H1 (cell line): ENCODE measurements around the gene RBM6. TPM values are rescaled to one million over a fixed set of nuclear protein-coding genes. Genes with fewer than 3 reads are reported as not detected.

Experiments used
- CTCF ChIA-PET: fragments of 300-600 bp; sonication (Branson Sonifier 250); formaldehyde crosslinking; loops from one replicate; lab custom pipeline; 2021; ENCODE audit not compliant: partially characterized antibody; lab: Charles Lee
- POLR2A ChIA-PET: fragments of 300-600 bp; sonication (Branson Sonifier 250); formaldehyde crosslinking; loops from one replicate; lab custom pipeline; 2021; ENCODE audit warnings: inconsistent platforms; ENCODE audit not compliant: partially characterized antibody; lab: Charles Lee
- DNase-seq, 2 experiments: peaks; one replicate each; pipeline versions ENCODE4 v3.0.0 to v3.0.0-alpha.2; 2010 to 2022; ENCODE audit warnings: low spot score in 2 of 2, low read depth in 1 of 2, mixed read lengths in 1 of 2
- FAIRE-seq: peaks from 2 replicates; lab custom pipeline; 2011; peaks lifted over from hg19 to GRCh38; lab: Jason Lieb, UNC
- H2AFZ ChIP-seq: 2 replicates; pipeline ENCODE4 v1.8.1; 2012; ENCODE audit warnings: low read length, inconsistent platforms
- H2AK5ac ChIP-seq: 2 replicates; pipeline ENCODE4 v1.6.1; 2013; ENCODE audit warnings: low read depth, low read length
- H2BK120ac ChIP-seq: replicated peaks from 2 replicates; pipeline ENCODE3; 2013; ENCODE audit warnings: low read depth, low read length, inconsistent platforms
- H2BK12ac ChIP-seq: 2 replicates; pipeline ENCODE4 v1.6.1; 2013; ENCODE audit warnings: low read depth, low read length
- H2BK15ac ChIP-seq: 2 replicates; pipeline ENCODE4 v1.6.1; 2013; ENCODE audit warnings: low read length
- H2BK20ac ChIP-seq: 2 replicates; pipeline ENCODE4 v1.6.1; 2013; ENCODE audit warnings: low read length
- H2BK5ac ChIP-seq: 2 replicates; pipeline ENCODE4 v1.6.1; 2013; ENCODE audit warnings: low read depth, low read length
- H3K14ac ChIP-seq: 2 replicates; pipeline ENCODE4 v1.6.1; 2013; ENCODE audit warnings: inconsistent platforms; ENCODE audit not compliant: insufficient read length
- H3K18ac ChIP-seq: 2 replicates; pipeline ENCODE4 v1.6.1; 2013; ENCODE audit warnings: low read length; ENCODE audit errors: extremely low read depth
- H3K23ac ChIP-seq: 2 replicates; pipeline ENCODE4 v1.6.1; 2013; ENCODE audit warnings: inconsistent platforms; ENCODE audit not compliant: insufficient read length
- H3K23me2 ChIP-seq: 2 replicates; pipeline ENCODE4 v1.6.1; 2013; ENCODE audit warnings: low read depth, low read length
- H3K27ac ChIP-seq: 2 replicates; pipeline ENCODE4 v1.6.1; 2011; ENCODE audit warnings: low read depth, low read length, inconsistent platforms
- H3K27me3 ChIP-seq, 4 experiments: replicated peaks in 1 of 4; 1 replicate in 1 of 4; 2 replicates in 3 of 4; pipeline versions ENCODE4 v1.6.1 to v1.8.1; 2011 to 2013; ENCODE audit warnings: low read length in 3 of 4, mild to moderate bottlenecking in 3 of 4, inconsistent platforms in 2 of 4, mixed read lengths in 2 of 4, moderate library complexity in 1 of 4; ENCODE audit not compliant: control insufficient read depth in 3 of 4, insufficient read depth in 3 of 4; ENCODE audit errors: extremely low read depth in 1 of 4
- H3K36me3 ChIP-seq, 4 experiments: 2 replicates each; pipeline versions ENCODE4 v1.6.1 to v1.8.1; 2011 to 2013; ENCODE audit warnings: mild to moderate bottlenecking in 4 of 4, low read length in 3 of 4, moderate library complexity in 2 of 4, control low read depth in 1 of 4, inconsistent platforms in 1 of 4; ENCODE audit not compliant: insufficient read depth in 4 of 4, control insufficient read depth in 2 of 4
- H3K4ac ChIP-seq: replicated peaks from 2 replicates; pipeline ENCODE3; 2013; ENCODE audit warnings: low read length, low read depth, mixed read lengths, inconsistent platforms; ENCODE audit not compliant: insufficient read length
- H3K4me1 ChIP-seq, 4 experiments: replicated peaks in 1 of 4; 1 replicate in 1 of 4; 2 replicates in 3 of 4; pipeline versions ENCODE4 v1.6.1 to v1.8.1; 2011 to 2013; ENCODE audit warnings: low read length in 3 of 4, inconsistent platforms in 2 of 4, mixed read lengths in 1 of 4; ENCODE audit not compliant: insufficient read depth in 4 of 4, control insufficient read depth in 3 of 4
- H3K4me2 ChIP-seq, 2 experiments: 2 replicates each; pipeline versions ENCODE4 v1.6.1 to v1.8.1; 2011 to 2013; ENCODE audit warnings: low read depth in 2 of 2, low read length in 2 of 2, control low read depth in 1 of 2, inconsistent platforms in 1 of 2, mild to moderate bottlenecking in 1 of 2; ENCODE audit not compliant: insufficient read depth in 1 of 2
- H3K4me3 ChIP-seq, 4 experiments: fragments of 200-600, 300-600 bp in 1 of 4; sonication (generic), shearing (Covaris generic), sonication (Bioruptor Twin) in 1 of 4; 2 replicates each; pipeline versions ENCODE4 v1.5.1 to v1.8.1; 2011 to 2016; ENCODE audit warnings: low read length in 4 of 4, low read depth in 3 of 4, control low read depth in 2 of 4, inconsistent platforms in 2 of 4, mild to moderate bottlenecking in 2 of 4, mixed read lengths in 1 of 4, moderate library complexity in 1 of 4; ENCODE audit not compliant: insufficient read depth in 2 of 4; ENCODE audit errors: extremely low read depth in 1 of 4
- H3K56ac ChIP-seq: replicated peaks from 2 replicates; pipeline ENCODE3; 2013; ENCODE audit warnings: low read depth, mild to moderate bottlenecking, mixed read lengths, low read length, inconsistent platforms; ENCODE audit not compliant: insufficient read length
- H3K79me1 ChIP-seq: 2 replicates; pipeline ENCODE4 v1.6.1; 2013; ENCODE audit warnings: low read depth, low read length, control low read depth
- H3K79me2 ChIP-seq, 2 experiments: 2 replicates each; pipeline versions ENCODE4 v1.6.1 to v1.8.1; 2012 to 2013; ENCODE audit warnings: low read length in 2 of 2, mild to moderate bottlenecking in 2 of 2, inconsistent platforms in 1 of 2; ENCODE audit not compliant: insufficient read depth in 2 of 2, control insufficient read depth in 1 of 2
- H3K9ac ChIP-seq, 4 experiments: replicated peaks in 1 of 4; 1 replicate in 1 of 4; 2 replicates in 3 of 4; pipeline versions ENCODE4 v1.6.1 to v1.8.1; 2011 to 2013; ENCODE audit warnings: low read depth in 3 of 4, low read length in 3 of 4, control low read depth in 2 of 4, mild to moderate bottlenecking in 2 of 4, moderate library complexity in 2 of 4, inconsistent platforms in 1 of 4; ENCODE audit errors: extremely low read depth in 1 of 4
- H3K9me3 ChIP-seq, 2 experiments: 2 replicates each; pipeline versions ENCODE4 v1.6.1 to v1.8.1; 2012 to 2013; ENCODE audit warnings: mild to moderate bottlenecking in 2 of 2, moderate library complexity in 2 of 2, control low read depth in 1 of 2, inconsistent platforms in 1 of 2, low read depth in 1 of 2, low read length in 1 of 2, mixed read lengths in 1 of 2; ENCODE audit not compliant: insufficient read depth in 2 of 2
- H4K20me1 ChIP-seq, 2 experiments: replicated peaks in 1 of 2; 2 replicates each; pipeline versions ENCODE3 to v1.8.1; 2011 to 2013; ENCODE audit warnings: inconsistent platforms in 2 of 2, low read length in 2 of 2, mild to moderate bottlenecking in 1 of 2; ENCODE audit not compliant: insufficient read depth in 2 of 2, control insufficient read depth in 1 of 2
- H4K5ac ChIP-seq: 2 replicates; pipeline ENCODE4 v1.6.1; 2013; ENCODE audit warnings: low read length, low read depth, mixed read lengths, inconsistent platforms; ENCODE audit not compliant: insufficient read length
- H4K8ac ChIP-seq: 2 replicates; pipeline ENCODE4 v1.8.0; 2013; ENCODE audit warnings: mild to moderate bottlenecking, moderate library complexity, low read length, inconsistent platforms; ENCODE audit not compliant: insufficient read depth; ENCODE audit errors: extremely low read depth
- H4K91ac ChIP-seq: replicated peaks from 2 replicates; pipeline ENCODE3; 2013; ENCODE audit warnings: low read length, mixed read lengths, inconsistent platforms; ENCODE audit not compliant: insufficient read length
- GTF2F1 ChIP-seq: IDR thresholded peaks from 2 replicates; pipeline ENCODE4 v1.6.1; 2012; ENCODE audit warnings: low read depth, low read length, improper control_type of control experiment, borderline replicate concordance
- RNF2 ChIP-seq: fragments of 200-900, 300-1000 bp; sonication (generic); IDR thresholded peaks from 2 replicates; pipeline ENCODE4 v1.7.1; 2016; ENCODE audit warnings: borderline replicate concordance, low read depth, mild to moderate bottlenecking, antibody characterized with exemption, low read length; ENCODE audit not compliant: poor library complexity, severe bottlenecking; ENCODE audit errors: missing control alignments
- SP4 ChIP-seq: IDR thresholded peaks from 2 replicates; pipeline ENCODE4 v1.6.1; 2012; ENCODE audit warnings: low read length, inconsistent platforms
- SRF ChIP-seq: IDR thresholded peaks from 2 replicates; pipeline ENCODE4 v1.6.1; 2011; ENCODE audit warnings: mild to moderate bottlenecking, low read depth, low read length, moderate library complexity
- TEAD4 ChIP-seq: IDR thresholded peaks from 2 replicates; pipeline ENCODE4 v1.6.1; 2012; ENCODE audit warnings: low read depth, low read length, inconsistent platforms, mixed read lengths
- WGBS, 2 experiments: shearing (Covaris generic) in 1 of 2; methylation state at CpG; one replicate each; pipeline versions ENCODE4 v1.1.6 to v1.1.7; 2013 to 2015; ENCODE audit warnings: low lambda C conversion rate in 2 of 2, mixed read lengths in 2 of 2, inconsistent platforms in 1 of 2, low coverage in 1 of 2, missing lambda C conversion rate in 1 of 2; ENCODE audit not compliant: insufficient replicate concordance in 2 of 2, insufficient coverage in 1 of 2, insufficient read length in 1 of 2; ENCODE audit errors: extremely low coverage in 1 of 2, missing lambda C conversion rate in 1 of 2; 5-methylcytosine and 5-hydroxymethylcytosine counted together
- polyA plus RNA-seq, 7 experiments: library from polyadenylated mRNA; depleted of rRNA in 3 of 7; stranded (reverse) in 5 of 7; unstranded in 2 of 7; fragments of >200 nt in 5 of 7; fragments of 200-250 nt in 2 of 7; gene quantifications; 1 replicate in 5 of 7; 2 replicates in 1 of 7; 4 replicates in 1 of 7; pipeline versions ENCODE4 v1.2.1 to v1.2.3, GENCODE V29; 2011 to 2013; ENCODE audit warnings: missing spikeins in 2 of 7, mixed read lengths in 2 of 7
- total RNA-seq: library from RNA; stranded (reverse); fragmentation: NEBNext Ultra II Directional; extraction: Animal tissue kit (Norgen Biotek cat#: 25700); gene quantifications from 2 replicates; pipeline ENCODE4 v1.2.1, GENCODE V29; 2021
- TF ChIP-seq, protein P1 (sequence below): IDR thresholded peaks from 2 replicates; pipeline ENCODE4 v1.6.1; 2012; ENCODE audit warnings: inconsistent platforms
- TF ChIP-seq, protein P2 (sequence below): IDR thresholded peaks from 2 replicates; pipeline ENCODE4 v1.6.1; 2011; ENCODE audit warnings: low read depth, mild to moderate bottlenecking, low read length; ENCODE audit not compliant: insufficient read depth

The RBM6 gene
- total and polyA plus RNA-seq, 2 of the 8 experiments (the other 6 are each of a cell fraction or from before 2014, with no cell fraction given), result 30.6 to 80.1 TPM

DNA sequence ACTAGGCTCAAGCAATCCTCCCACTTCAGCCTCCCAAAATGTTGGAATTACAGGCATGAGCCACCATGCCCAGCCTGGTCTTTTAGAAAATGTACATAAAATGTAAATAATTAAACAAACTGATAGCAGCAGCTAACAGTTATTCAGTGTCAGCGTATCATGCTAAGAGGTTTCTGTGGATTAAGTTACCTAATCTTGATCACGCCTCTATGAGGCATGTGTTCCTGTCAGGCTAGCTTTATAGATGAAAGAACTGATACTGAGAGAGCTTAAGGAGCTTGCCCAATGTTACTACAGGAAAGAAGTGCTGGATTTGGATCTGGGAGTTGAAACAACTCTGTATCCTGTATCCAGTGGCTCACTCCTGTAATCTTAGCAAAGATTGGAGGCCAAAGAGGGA, 25.0 kb upstream of the RBM6 start:
- peaks cover 0 to 7% of the 10 kb centered on the region in 2 experiments for H4K20me1 ChIP-seq
- H3K23ac ChIP-seq, result no peak overlapping the region
- CTCF ChIA-PET, result interaction anchor here (1.0 to 4.1 kb wide), 9 partner anchors 8 to 113 kb away, joined by 3 to 24 read pairs (median 6); partner anchors contain the start of genes INKA1 and MON1A

More for the DNA sequence above, 25.0 kb upstream of the RBM6 start:
- 93% methylated on average over 2 of the region's 2 CpGs; no CpG with 5 or more reads in 1 of the 2 experiments for WGBS, 2 experiments
- peaks cover 8% of the 10 kb centered on the region; the same call in 1 of the 2 replicates for H3K23me2 ChIP-seq
- no peak overlapping the region for H2BK20ac ChIP-seq
- H3K18ac ChIP-seq, result no peak overlapping the region
- H2BK5ac ChIP-seq, result no peak overlapping the region
- H3K36me3 ChIP-seq, result no peaks in the 10 kb centered on the region
- H3K27ac ChIP-seq, result no peak overlapping the region
- no peaks in the 10 kb centered on the region for H3K79me1 ChIP-seq
- no peak overlapping the region for H4K5ac ChIP-seq
- no peak overlapping the region for H2BK12ac ChIP-seq
- no peak overlapping the region for H3K56ac ChIP-seq
- FAIRE-seq (no peak), DNase-seq (no peak)
- H2AK5ac ChIP-seq, result no peak overlapping the region
- no peak overlapping the region for H4K8ac ChIP-seq
- no peak overlapping the region for H4K91ac ChIP-seq
- peaks cover 5 to 16% (median 10%) of the 10 kb centered on the region in 4 experiments for H3K4me1 ChIP-seq
- no peak overlapping the region for H2BK120ac ChIP-seq
- H3K9me3 ChIP-seq, result no peaks in the 10 kb centered on the region
- no peak overlapping the region for H2BK15ac ChIP-seq
- H3K27me3 ChIP-seq, result peaks cover 0 to 7% (median 5%) of the 10 kb centered on the region in 4 experiments; a peak in 4 of 7 replicates
- no peak overlapping the region for H3K4me2 ChIP-seq
- H2AFZ ChIP-seq, result no peak overlapping the region
- TF ChIP-seq, protein P1, sequence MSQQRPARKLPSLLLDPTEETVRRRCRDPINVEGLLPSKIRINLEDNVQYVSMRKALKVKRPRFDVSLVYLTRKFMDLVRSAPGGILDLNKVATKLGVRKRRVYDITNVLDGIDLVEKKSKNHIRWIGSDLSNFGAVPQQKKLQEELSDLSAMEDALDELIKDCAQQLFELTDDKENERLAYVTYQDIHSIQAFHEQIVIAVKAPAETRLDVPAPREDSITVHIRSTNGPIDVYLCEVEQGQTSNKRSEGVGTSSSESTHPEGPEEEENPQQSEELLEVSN, result no peak
- TF ChIP-seq, protein P2, sequence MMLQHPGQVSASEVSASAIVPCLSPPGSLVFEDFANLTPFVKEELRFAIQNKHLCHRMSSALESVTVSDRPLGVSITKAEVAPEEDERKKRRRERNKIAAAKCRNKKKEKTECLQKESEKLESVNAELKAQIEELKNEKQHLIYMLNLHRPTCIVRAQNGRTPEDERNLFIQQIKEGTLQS, result no peak
- TF ChIP-seq TEAD4 (no peak), GTF2F1 (no peak), SRF (no peak), SP4 (no peak), RNF2 (no peak)
- TF ChIP-seq, all 59 proteins: peak for 0
- Histone ChIP-seq H3K14ac (no peak overlapping the region), H3K4ac (no peak overlapping the region), H3K9ac (no peak overlapping the region), H3K79me2 (no peaks in the 10 kb centered on the region), H3K4me3 (no peak overlapping the region)
- POLR2A ChIA-PET, result interaction anchor here (1.0 to 2.3 kb wide), 3 partner anchors 10 to 782 kb away, joined by 3 to 7 read pairs (median 6); partner anchors contain the start of genes LAMB2 and RBM6
